ENCODE measurements around the gene MBP.
A peak's percentile ranks its signal among the peaks of the same experiment; 100 is the strongest.

MBP gene

DNA sequence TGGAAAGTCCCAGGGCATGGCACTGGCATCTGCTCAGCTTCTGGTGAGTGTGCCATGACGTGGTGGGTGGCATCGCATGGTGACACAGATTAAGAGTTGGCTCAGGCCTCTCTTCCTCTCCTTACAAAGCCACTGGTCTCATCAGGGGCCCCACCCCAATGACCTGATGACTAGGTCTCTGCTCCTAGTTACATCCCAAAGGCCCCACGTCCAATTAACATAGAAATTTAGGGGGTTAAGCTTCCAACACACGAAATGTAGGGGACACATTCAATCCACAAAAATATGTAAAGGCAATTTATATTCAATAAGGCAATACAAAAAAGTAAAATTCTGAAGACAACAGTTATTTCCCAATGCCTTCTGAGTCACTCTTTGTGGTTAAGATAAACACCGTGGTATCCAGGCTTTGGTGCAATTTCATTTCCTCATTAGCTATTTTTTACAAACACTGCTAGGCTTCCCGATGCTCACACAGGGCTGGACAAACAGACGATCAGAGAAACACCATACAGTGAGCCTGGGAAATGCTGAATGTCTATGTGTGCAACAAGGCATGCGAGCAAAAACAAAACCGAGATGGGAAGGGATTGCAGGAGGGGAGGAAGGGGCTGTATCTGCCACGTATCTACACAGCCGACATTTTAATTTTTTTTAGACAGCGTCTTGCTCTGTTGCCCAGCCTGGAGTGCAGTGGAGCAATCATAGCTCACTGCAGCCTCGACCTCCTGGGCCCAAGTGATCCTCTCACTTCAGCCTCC lies 67.2 kb downstream of the MBP start:
- DNase-seq (ENCODE audit: low spot score) = peak; percentile 64

- peak; percentile 82 for DNase-seq (ENCODE audit: low spot score)
Measured at GRCh38 chr18:77063260-77063659, 69.3 kb downstream of the MBP start.

GRCh38 chr18:77062518-77063003 lies 70.0 kb downstream of the MBP start:
- DNase-seq (ENCODE audit: low spot score) = peak; percentile 89

GRCh38 chr18:77061946-77062517 lies 70.6 kb downstream of the MBP start:
- no peak for DNase-seq (ENCODE audit: low spot score)

- DNase-seq (ENCODE audit: low spot score) = no peak
Measured at GRCh38 chr18:77061281-77061945, 71.2 kb downstream of the MBP start.

- no peak for DNase-seq (ENCODE audit: low spot score)
Measured at GRCh38 chr18:77060151-77060550, 72.4 kb downstream of the MBP start.

GRCh38 chr18:77059294-77059916 lies 73.2 kb downstream of the MBP start:
- no peak for DNase-seq (ENCODE audit: low spot score)

GRCh38 chr18:77058290-77058835 lies 74.2 kb downstream of the MBP start:
- no peak for DNase-seq (ENCODE audit: low spot score)

DNA sequence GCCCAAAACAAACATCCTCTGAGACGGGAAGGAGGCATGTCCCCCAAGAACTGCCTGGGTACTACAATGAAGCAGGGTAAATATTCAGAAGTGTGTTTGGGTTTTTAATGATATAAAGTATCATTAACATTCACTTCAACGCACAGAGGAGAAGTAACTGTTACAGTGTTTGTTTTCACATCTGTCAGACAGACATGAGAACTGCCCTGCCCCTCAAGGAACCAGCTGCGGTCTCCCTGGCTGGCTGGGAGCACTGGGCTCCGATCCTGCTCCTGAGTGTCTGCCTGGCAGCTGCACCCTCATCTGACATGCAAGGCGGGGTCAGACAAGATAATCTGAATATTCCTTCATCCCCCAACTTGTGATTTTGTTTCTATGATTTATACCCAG lies 75.6 kb downstream of the MBP start:
- no peak for DNase-seq (ENCODE audit: low spot score)

GRCh38 chr18:77056344-77057005 lies 76.1 kb downstream of the MBP start:
- DNase-seq (ENCODE audit: low spot score) = no peak

DNA sequence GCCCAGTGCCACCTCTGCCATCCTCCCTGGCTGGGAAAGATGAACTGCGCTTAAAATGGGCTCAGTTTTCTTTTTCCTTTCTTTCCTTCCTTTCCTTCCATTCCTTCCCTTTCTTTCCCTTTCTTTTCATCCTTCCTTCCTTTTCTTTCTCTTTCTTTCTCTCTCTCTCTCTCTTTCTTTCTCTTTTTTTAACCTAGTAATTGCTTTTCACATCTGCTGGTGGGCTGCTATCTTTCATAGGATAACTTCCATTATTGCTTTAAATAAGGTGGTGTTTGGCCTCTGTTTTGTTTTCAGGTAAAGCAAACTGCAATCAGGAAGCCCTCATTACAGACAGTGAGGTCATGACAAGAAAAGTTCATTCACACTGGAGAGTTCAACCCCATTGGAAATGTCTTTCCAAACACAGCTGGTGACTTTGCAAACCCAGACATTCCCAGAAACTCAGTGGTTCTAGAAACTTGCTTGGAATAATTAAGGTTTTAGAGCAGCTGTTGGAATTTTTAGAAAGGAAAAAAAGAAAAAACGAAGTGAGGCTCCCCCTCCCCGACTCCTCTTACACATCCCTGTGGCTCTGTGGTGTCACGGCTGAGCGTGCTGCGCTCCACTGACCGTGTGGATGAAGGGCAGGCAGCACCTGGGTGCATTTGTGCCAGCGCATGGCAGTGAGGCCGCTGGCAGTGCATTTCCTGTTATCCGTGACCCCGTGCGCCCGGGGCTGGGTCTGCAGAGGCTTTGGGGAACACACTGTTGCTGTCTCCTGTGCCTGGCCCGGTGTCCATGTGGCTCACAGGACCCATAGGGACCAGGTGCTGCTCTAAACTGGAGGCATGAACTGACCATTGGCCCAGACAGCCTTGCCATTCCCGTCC lies 76.9 kb downstream of the MBP start:
- DNase-seq (ENCODE audit: low spot score) = no peak

DNA sequence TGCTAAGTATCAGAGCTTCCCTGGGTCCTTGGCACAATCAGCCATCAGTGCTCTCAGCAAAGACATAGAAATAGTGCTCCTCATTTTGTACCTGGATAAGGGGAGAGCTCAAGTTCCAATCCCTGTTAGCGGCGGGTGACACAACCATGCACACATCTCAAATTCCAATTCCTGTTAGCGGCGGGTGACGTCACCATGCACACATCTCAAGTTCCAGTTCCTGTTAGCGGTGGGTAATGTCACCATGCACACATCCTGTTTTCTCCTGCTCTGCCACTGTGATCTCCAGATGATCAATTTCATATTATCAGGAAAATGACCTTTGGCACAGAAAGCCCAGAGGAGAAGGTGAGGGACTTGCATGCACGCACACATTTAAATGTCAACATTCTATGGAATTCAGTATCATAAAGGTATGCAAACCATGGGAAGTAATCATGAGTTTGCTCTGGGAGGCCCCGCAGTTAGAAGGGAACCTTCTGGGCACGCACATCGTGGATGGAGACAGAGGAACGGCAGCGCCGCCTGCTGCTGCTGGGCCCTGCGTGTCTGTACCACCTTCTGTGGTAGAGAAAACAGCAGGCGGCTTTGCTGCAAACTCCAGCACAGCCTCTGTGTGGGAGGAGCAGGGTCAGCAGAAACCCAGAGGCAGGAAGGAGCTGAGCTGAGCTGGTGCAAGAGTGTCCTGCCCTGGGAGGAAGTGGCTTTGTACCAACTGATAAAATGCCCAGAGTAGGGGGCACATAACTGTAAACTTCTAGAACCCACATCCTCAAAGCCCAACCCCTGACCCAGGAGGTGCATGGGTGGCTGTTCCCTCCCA lies 77.8 kb downstream of the MBP start:
- DNase-seq (ENCODE audit: low spot score) = peak; percentile 79

GRCh38 chr18:77054288-77054605 lies 78.3 kb downstream of the MBP start:
- DNase-seq (ENCODE audit: low spot score) = no peak

- no peak for DNase-seq (ENCODE audit: low spot score)
Measured at GRCh38 chr18:77053616-77054287, 78.8 kb downstream of the MBP start.

DNA sequence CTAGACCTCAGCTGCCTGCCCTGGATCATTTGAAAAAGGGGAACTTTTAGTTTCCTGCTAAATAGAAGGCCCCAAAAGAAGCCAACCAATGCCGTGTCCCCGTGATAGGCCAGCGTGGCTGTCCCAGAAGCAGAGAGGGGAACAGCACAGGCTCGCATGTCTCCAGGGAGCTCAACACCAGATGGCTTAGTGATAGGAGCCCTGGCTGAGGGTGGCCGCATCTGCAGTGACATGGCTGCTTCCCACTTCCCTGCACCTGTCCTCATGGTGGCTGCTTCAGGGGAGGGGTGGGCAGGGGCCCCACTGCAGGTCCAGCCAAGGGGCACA lies 79.6 kb downstream of the MBP start:
- DNase-seq (ENCODE audit: low spot score) = no peak

DNA sequence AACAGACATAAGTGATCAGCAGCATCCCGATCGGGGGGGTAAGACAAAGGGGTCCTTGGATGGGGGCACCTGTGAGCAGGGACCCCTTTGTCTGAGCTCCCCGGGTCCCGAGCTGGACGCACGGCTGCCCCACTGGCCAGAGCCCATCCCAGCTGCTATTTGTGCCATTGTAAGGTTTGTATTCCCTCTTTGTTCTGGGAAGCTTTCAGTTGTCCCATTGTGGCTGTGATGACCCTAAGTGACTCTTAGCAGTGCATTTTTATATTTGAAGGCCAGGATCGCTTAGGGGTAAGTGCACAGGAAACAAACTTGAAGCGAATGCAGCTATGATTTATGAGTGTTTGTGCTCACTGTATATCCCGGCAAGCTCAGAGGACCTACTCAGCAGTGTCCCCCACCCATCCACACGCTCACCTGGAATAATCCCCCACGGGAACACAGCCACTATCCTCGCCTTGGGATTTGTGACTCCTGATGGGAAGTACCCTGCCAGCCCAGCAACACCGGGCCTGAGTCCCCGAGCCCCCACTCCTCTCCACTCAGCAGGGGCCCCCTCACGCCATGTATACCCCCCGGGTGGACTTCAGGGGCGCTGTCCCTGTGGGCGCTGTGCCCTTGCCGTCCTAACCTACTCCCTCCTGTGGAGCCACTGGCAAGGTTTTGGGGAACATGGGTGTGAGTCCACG lies 80.1 kb downstream of the MBP start:
- DNase-seq (ENCODE audit: low spot score) = no peak

DNA sequence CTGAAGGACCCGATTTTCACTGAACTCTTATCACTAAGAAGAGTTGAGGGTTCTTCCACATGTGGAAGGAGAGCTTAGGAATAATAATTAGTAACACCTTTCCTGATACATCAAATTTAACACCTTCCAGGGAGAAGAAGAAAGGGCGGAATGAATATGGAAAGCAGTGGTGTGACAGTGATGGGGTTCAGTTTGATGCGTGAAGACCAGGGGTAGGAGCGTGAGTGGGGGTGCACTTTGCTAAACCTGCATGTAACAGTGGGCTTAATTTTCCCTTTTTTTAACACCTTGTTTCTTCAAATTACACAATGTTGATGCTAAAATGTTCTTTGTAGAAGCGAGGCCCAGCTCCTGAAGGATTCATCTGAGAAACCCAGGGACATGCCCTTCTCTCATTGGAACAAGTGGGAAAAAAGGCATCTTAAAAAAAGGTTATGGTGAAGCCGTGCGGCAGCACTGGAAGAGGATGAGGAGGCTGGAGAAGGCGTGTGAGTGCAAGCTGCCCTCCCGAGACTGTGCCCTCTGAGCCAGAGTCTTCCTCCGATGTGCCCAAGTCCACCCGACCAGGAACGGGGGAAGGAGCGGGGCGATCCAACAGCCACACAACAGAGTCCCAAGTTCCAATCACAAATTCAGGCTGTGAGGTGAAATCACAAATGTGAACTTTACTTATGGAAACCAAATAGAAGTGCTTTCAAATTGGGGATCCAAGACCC lies 80.8 kb downstream of the MBP start:
- no peak for DNase-seq (ENCODE audit: low spot score)

DNA sequence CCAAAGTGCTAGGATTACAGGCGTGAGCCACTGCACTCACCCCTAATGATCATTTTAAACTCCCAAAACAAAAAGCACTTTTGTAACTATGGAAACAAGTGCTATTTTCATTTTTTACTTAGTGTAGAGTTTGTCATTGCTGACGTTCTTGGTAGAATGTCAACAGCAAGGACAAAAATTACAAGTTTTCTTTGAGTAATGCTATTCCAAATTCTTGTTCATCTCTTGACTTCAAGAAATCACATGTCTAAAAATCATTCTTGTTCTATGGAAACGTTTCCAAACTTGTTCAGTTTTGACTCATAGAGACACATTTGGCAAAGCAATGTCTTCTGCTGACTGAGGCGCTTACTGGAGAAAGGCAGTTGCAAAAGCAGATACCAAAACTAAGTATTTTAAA lies 82.6 kb downstream of the MBP start:
- DNase-seq (ENCODE audit: low spot score) = no peak
